Measurements from ENCODE around the gene ARHGAP24.

The ARHGAP24 gene

DNA sequence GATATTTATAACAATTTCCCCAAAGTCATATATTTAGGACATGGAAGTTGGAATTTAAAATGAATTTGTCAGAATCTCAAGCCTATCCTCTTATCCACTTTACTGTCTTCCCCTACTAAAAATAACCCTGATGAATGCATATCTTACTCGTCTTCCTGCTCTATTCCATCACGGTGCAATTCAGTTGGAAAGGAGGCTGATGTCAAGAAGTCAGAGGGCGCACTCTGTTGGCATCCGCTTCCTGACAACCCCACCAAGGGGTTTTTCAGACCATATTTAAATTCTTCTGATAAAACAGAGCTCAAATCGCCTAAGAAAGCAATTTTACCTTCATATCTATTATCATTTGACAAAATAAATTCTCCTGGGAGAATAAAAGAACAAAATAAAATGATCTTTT lies 233.5 kb downstream of the ARHGAP24 start:
- no peak for DNase-seq

DNA sequence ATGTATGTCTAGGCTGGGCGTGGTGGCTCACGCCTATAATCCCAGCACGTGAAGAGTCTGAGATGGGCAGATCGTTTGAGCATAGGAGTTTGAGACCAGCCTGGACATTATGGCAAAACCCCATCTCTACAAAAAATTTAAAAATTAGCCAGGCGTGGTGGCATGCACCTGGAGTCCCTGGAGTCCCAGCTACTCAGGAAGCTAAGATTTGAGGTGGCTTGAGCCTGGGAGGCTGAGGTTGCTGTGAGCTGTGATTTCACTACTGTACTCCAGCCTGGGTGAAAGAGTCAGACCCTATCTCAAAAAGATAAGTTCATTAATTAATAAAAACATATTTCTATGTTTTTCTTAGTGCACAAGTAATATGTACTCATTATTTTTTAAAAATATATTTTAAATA lies 238.1 kb downstream of the ARHGAP24 start:
- DNase-seq = no peak

DNA sequence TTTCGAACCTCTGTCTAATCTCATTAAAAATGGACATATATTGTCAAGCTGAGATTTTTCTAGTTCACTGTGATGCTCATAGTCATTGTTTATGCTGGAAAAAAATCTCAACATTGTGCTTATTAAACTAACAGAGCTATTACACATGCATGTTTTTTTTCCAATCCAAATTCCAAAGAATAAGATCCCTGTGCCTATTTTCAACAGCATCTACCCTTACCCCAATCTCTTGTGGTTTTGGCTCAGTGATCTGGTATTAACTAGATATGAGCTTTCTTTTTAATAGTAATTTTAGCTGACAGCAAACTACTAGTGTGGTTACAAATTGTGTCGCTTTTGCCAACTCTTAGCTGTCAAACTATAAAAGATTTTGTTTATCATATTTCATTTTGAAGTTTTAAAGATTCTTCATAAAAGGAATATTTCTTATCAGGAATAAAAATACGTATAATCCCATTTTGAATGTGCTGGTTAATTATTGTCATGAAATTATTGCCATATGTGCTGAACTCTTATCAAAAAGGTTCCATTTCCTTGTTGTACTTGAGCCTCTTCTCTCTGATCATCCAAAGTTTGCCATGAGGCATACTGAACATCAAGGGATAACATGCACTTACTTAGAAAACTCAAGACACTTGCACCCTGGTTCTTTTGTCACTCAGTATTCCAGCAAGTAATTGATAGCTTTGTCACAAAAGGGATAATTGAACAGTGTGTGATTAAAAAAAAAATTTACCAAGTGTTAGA lies 241.2 kb downstream of the ARHGAP24 start:
- DNase-seq = no peak

DNA sequence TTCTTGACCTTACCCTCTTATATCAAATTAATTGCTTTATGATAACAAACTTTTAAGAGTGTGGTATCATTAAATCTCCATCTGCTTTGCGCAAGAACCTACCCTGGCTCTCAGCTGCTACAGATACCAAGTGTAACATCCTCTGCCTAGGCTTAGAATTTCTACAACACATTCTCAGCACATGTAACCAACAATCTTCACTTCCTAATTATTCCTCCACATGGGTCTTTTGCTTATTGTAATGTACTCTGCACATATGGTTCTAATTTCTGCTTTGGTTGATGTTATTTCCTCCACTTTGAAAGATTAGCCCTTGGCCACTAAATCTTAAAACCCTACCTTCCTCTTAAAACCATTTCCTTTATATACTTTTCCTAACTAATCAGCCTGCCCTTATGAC lies 242.4 kb downstream of the ARHGAP24 start:
- DNase-seq = no peak

DNA sequence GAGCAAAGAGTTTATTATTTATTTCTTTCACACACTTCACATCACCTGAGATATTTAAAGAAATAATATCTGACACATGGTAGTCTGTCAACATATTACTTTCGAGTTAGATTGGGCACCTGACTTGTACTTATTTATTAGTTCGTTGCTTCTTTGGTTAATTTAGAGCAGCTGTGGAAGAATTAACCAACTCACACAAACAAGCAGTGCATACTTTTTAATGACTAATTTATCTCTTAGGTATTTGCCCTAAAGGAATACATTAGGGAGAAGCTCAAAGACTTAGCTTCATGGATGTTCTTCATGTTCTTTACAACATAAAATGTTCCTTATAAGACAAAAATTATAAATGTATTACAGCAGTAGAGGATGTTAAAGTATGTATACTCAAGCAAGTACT lies 242.9 kb downstream of the ARHGAP24 start:
- DNase-seq = no peak

DNA sequence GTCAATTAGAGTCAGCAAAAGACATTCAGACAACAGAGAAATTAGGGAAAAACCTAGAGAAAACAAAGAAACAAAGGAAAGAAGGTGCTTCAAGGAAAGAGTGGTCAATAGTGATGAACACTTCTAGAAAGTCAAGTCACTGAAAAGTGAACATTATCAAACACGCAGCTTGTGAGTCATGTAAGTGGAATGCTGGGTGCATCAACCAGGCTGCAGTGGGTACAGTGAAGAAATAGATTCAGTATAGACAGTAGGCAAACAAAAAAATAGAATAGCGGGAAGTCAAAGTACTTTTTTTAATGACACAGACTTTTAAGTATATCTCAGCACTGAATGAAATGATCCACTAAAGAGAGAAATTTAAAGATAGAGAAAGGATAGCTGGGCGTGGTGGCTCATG lies 245.8 kb downstream of the ARHGAP24 start:
- no peak for DNase-seq

DNA sequence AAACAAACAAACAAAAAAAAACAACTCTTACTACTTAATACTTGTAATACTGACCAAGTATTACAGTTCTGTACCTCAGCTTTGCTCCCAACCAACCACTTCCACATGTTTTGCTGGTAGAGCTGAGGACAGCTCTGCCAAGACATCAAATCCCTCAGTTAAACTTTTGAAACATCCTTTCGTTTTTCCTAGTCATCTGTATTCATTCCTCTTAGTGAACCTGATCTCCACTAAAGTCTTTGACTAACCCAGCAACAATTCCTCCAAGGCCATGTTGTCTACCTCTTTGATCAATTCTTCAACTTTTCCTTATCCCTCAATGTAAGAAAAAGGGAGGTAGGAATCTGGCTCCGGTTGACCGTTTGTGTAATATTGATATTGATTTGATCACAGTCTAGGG lies 247.5 kb downstream of the ARHGAP24 start:
- no peak for DNase-seq

DNA sequence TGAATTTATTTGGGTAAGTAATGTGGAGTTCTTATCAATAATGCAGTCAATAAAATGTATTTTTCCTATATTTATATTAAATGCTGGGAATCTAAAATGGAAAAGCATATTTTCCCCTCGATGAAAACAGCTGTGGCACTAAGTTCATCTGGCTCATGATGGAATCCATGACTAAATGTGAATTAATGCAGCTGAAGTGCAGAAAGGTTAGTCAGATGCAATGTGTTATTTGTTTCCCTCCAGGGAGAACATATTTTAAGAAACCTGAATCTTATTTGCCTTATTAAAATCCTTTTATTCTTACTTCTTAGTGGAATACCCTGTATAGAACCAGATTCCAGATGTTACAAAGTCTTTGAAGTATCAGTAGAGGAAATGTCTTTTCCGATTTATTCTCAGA lies 247.9 kb downstream of the ARHGAP24 start:
- DNase-seq = no peak

DNA sequence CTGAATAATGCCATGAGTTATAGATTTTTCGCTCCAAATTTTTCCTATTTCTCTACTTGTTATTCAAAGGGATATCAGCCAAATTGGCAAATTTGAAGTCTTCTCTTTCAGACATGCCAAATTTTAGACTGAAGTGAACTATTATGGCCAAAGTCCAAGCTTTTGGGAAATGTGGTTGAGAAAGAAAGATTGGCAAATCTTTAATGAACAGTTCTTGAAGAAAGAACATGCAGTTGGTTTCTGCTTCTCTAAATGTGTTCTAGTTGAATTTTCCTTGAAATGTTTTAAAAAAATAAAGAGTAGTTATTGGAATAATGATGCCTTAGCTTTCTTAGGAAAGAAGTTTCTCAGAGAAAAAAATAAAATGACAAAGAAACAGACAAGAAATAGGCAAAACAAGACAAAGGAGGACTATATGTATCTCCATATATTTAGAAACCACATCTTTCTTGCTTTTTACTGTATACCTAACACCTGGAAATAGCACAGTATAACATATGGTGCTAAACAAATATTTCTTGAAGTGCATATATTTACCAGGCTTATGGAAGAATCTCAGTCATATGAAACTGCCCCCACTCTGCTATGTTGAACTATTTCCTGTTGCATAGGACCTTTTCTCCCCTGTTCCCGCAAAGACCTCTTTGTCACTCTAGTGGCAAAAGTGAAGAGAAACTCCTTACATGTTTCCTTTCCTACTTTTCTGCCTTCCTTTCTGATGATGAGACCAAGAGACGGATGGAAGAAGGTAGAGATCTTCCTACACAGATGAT lies 250.0 kb downstream of the ARHGAP24 start:
- no peak for DNase-seq

DNA sequence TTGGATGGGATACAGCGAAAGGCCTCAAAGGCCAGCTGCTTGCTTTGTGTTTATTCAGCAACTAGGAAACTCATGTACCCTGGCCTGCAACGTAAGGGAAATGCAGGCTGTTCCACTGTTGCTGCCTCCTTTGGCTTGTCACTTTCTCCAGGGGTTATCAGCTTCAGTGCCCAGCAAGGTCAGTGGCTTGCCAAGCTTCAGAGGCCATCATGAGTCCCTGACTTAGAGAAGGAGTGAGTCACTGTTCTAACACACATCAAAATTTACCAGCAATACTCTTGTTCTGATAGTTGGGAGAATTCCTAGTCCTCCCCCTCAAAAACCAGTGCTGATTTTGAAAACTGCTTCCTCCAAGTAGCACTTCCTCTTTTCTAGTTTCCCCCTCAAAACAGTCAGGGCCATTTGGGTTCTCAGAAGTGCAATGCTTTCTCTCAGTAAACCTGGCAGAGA lies 250.8 kb downstream of the ARHGAP24 start:
- no peak for DNase-seq

DNA sequence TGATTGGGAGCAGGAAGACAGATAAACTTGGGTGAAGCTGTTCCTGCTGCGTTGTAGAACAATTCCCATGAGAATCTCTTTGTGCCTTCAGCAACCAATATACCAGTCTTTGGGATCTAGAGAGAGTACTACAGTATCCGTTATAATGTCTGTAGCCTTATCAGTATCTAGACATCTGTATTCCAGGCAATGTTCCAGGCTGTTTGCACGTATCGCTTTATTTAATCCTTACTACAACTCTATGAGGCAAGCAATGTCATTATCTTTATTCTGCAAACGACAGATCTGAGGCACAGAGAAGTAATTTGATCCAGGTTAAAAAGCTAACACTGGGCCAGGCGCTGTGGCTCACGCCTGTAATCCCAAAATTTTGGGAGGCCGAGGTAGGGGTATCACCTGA lies 251.6 kb downstream of the ARHGAP24 start:
- no peak for DNase-seq

DNA sequence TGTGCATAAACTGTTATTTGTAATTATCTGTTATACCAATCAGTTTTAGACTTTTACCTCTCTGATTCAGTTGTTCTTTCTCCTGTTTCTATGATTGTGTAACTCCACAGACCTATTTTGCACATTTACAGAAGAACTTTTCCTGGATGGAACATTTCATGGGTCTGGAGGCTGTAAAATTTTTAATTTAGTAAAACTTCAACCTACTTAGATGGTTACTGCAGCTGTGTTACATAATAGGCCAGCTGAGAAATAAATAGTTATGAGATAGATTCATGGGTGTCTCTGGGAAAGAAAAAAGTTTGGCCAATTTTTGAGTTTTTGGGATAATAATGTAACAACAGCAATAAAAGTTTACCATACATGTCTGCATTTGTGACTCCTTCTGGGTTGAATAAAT lies 253.5 kb downstream of the ARHGAP24 start:
- DNase-seq = no peak

DNA sequence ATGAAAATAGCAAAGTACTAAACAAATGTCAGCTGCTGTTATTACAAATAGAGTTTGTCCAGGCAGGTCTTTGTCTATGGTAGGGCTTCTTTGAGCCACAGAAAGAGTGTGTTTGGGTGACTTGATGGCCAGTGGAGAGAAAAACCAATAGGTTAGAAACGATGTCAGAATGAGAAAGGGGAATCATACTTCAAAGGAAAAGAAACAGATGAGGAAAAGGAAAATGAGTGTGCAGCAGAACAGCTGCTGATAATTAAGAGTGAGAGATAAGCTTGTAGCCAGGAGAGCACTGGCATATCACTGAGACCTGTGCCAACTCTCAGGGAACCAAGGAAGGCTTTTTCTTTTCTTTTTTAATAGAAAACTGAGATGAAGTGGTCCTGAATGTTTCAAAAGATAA lies 257.2 kb downstream of the ARHGAP24 start:
- no peak for DNase-seq

DNA sequence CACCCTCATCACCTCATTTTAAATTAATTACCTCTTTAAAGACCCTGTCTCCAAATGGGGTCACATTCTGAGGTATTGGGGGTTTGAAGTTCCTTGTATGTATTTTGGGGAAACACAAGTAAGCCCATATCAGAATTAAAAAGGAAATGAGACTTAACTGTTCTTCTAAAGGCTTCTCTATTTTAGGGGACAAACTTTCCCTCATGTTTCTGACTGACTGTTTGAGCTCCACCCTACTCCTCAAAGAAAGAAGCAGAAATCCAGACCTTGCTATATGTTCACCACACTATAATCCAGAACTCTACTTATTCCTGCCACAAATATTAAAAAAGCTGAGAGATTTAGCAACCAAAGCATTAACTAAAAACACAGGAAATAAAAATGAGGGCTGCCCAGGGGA lies 258.8 kb downstream of the ARHGAP24 start:
- no peak for DNase-seq

DNA sequence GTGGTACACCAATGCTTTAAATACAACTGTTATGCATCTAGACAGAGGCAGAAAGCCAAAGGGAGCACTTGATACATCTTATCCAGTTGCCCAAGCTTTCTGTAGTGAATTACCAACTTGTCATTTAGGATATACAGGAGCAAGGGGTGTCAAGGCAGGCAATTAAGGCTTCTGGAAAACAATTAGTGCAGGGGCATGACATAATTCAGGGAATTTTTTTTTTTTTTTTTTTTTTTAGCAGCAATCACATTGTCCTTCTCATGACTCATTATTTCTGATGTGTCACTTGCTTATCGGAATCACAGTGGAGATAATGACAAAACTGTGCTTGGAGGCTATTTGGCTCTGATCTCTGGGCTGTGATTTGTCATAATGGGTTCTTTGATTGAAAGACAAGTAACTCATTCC lies 259.5 kb downstream of the ARHGAP24 start:
- DNase-seq = no peak

DNA sequence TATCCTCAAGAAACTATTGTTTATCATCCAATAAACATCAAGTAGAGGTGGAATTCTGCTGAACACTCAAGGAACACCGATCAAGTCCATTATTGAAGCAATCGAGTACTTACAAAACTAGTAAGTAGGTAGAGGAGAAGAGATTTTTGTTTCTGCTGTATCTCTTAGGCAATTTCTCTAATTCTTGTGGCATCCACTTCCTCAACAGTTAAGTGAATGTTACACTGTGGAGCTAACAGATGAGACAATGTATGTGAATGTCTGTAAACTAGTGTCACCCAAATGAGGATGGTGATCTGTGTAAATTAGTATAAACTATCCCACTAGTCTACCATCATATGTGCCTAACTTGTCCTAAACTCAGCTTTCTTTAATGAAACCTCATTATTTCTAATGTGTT lies 261.6 kb downstream of the ARHGAP24 start:
- DNase-seq = no peak

DNA sequence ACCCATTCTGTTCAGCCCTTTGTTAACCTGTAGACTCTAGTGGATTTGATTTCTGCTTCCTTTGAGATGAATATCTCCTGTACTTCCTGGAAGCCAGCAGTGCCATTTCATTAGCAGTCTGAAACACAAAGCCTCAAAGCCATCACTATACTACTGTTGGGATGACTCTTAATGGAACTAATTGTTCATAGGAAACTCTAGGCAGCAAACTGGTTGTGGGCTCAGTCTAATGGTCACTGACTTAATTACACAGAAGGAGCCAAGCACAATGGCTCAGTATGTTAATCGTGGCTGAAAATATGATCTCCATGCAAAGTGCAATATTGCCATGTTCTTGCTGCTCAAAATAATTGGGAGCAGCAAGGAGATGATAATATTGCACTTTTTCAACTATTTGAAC lies 262.3 kb downstream of the ARHGAP24 start:
- DNase-seq = no peak

DNA sequence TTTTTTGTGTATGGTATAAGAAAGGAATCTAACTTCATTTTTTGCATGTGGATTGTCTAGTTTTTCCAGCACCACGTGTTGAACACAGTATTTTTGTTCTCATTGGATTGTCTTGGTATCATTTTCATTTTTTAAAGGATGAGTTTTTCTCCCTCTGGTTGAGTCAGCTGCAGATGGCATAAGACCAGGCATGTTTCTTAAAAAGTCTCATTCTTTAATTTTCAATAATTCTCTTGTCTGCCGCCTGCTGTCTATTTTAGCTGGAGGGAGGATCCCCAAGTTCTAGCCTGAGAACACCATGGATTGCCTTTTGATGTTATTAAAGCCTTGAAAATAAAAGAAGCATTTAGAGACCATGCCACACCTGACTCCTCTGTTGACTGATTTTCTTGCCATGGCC lies 263.8 kb downstream of the ARHGAP24 start:
- DNase-seq = no peak

DNA sequence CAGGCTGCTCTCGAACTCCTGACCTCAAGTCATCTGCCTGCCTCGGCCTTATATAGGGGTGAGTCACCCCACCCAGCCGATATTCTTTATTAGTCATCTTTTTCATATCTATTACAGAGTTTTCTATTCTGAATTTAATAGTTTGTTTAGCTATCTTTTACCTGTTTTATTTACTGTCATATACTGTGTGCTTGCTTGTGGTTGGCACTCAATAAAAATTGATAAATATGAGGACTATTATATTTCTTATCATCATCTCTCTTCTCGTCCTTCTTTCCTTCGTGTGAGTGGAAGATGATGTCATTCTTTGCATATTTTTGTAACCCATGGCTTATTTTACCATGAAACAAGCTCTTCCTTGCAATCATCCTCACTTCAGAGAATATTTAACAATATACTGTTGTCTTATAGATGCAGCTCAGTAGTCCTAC lies 265.5 kb downstream of the ARHGAP24 start:
- no peak for DNase-seq

DNA sequence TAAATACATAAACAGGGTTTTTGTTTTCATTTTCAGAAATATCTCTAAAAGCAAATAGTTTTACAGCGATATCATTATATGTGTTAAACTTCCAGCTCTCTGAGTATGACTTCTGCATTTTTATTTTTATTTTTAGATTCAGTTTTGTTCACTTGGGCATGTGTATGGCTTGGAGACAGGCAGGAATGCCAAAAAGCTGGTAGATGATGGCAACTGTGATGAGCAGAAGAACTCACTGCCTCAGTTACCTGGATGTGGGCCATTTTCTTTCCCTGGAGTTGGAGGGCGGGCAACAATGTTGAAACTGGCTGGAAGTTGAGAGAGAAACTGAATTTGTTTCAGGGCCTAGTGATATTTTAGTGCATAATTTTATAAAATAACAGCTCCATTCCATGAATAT lies 266.4 kb downstream of the ARHGAP24 start:
- no peak for DNase-seq

DNA sequence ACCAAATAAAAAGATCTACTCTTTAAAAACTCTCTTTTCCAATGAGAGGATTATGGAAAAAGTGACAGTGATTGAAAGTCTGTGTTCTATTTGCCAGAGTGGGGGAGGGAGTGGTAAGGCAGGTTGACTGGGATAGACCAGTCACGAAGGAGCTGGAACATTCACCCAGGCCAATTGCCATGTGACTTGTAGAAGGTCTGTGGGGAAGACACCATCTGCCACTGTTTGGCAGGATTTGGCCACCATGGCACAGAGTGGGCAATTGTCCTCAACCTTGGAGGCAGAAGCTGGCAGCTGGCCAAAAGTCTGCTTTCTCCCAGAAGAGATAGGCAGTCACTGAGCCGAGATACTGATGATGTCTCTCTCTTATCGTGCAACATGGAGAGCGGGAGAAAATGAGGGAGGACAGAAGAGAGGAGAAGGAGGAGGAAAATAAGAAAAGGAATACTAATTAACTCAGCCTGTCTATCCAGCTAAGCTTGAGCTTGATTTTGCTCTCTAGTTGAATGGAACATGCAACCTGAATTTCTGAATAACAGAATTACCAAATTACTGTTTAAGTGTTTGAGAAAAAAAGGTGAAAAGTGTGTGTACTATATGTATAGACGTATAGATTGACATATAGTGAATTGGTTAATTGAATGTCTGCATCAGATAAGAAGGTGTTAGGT lies 267.1 kb downstream of the ARHGAP24 start:
- no peak for DNase-seq

DNA sequence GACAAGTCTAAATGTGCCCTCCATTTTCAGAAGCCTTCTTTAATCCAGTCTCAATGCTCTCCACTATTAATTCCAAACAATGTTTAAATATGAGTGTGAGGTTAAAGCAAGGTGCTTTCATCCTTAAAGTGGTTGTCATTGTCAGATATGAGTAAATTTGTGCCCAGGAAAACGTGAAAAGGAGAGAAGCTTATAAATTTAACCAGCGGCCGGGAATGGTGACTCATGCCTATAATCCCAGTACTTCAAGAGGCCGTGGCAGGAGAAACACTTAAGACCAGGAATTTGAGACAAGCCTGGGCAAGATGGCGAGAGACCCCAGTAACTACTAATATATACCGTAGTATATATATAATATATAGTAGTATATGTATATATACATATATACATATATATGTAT lies 270.0 kb downstream of the ARHGAP24 start:
- DNase-seq = no peak

DNA sequence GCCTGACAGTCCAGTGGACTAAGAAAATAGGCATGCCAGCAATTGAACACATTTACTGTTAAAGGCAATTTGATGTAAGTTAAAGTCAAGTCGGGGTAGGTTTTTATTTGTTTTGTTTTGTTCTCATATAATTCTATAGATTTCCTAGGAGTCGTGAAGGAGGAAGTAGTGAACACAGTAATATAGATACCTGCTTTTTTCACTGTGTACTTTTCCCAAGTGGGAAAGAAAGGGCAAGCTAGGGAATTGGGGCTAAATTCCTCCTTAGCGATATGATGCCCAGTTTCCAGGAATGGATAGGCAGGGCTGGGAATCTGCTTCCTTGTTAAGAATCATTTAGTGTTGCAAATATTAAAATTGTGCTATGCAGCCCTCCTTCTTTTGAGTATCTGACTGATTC lies 271.0 kb downstream of the ARHGAP24 start:
- DNase-seq = no peak

DNA sequence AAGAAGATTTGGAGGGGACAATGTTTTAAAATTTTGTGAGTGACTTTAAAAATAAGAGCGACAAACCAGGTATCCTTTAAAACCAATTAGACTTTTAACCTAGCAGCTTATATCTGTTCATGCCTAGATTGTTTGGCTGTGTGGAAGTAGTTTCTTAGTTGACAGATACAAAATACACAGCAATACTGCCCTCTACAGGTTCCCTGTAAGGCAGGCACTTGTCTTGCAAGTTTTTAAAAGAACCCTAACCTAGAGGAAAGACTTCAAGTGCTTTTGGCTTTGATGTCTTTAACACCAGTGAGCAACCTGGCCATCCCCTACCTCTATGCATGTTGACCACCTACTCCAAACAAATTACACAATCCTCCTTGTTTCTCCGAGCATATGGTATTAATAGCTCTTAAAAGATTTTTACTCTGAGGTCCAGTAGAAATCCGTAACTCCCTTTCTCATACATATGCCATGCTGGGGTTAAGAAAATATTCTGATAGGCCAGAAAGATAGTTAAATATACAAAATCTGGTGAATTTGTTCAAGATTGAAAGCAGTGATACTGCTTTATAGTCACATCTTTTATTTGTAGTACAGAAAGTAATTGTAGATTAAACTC lies 273.0 kb downstream of the ARHGAP24 start:
- peak; percentile 7 for DNase-seq

Data from NCI-H146 (cell line).